K562 (cell line): ENCODE data around the gene OR2AT4. TPM values are rescaled to one million over a fixed set of nuclear protein-coding genes. Genes with fewer than 3 reads are reported as not detected.

Experiments
- BCOR ChIP-seq: fragments of 450-650 bp; IDR thresholded peaks from 2 replicates; pipeline ENCODE4 v1.6.1; 2016
- DEAF1 ChIP-seq: fragments of 450-650 bp; formaldehyde crosslinking; IDR thresholded peaks from 2 replicates; pipeline ENCODE4 v1.4.0; 2020; ENCODE audit warnings: mild to moderate bottlenecking, moderate library complexity
- E4F1 ChIP-seq: fragments of 250-450 bp; sonication (Bioruptor Pico); IDR thresholded peaks from 2 replicates; pipeline ENCODE4 v1.5.0; 2021; ENCODE audit warnings: mild to moderate bottlenecking, borderline replicate concordance
- GATA2 ChIP-seq: sonication (generic); formaldehyde crosslinking; IDR thresholded peaks from 2 replicates; pipeline ENCODE4 v1.4.0; 2020; ENCODE audit warnings: mild to moderate bottlenecking, missing genetic modification reagents
- GATAD2B ChIP-seq: fragments of 450-650 bp; IDR thresholded peaks from 2 replicates; pipeline ENCODE4 v1.6.1; 2017; ENCODE audit warnings: mild to moderate bottlenecking, borderline replicate concordance
- HNRNPLL ChIP-seq: fragments of 200-400 bp; formaldehyde crosslinking; IDR thresholded peaks from 2 replicates; pipeline ENCODE4 v1.6.1; 2017; ENCODE audit warnings: low read length, low read depth, mild to moderate bottlenecking; ENCODE audit not compliant: poor library complexity, severe bottlenecking
- KDM1A ChIP-seq, 2 experiments: fragments of 450-650 bp; IDR thresholded peaks; 2 replicates each; pipeline ENCODE4 v1.6.1; 2016; ENCODE audit warnings: mild to moderate bottlenecking in 2 of 2
- NR2C2 ChIP-seq, 2 experiments: fragments of 200-800 bp in 1 of 2; sonication (Bioruptor generic) in 1 of 2; sonication (generic) in 1 of 2; formaldehyde crosslinking in 1 of 2; IDR thresholded peaks; 2 replicates each; pipeline versions ENCODE4 v1.6.1 to v1.8.0; 2016 to 2022; ENCODE audit warnings: mild to moderate bottlenecking in 1 of 2, missing compliant biosample characterization in 1 of 2, missing genetic modification characterization in 1 of 2, missing genetic modification reagents in 1 of 2
- RAD51 ChIP-seq: fragments of 450-650 bp; IDR thresholded peaks from 2 replicates; pipeline ENCODE4 v1.7.1; 2016; ENCODE audit warnings: low read depth, mild to moderate bottlenecking, borderline replicate concordance
- REST ChIP-seq, 2 experiments: fragments of 450-650 bp; formaldehyde crosslinking in 1 of 2; IDR thresholded peaks; 2 replicates each; pipeline versions ENCODE4 v1.4.0 to v1.6.1; 2014 to 2020; ENCODE audit warnings: mild to moderate bottlenecking in 2 of 2, borderline replicate concordance in 1 of 2, low read depth in 1 of 2
- SMC3 ChIP-seq: conservative IDR thresholded peaks from 2 replicates; pipeline ENCODE4 v1.6.1; 2011; ENCODE audit warnings: low read depth, low read length, improper control_type of control experiment; ENCODE audit not compliant: insufficient read depth
- SRF ChIP-seq, 2 experiments: fragments of 250-450, 450-650 bp in 1 of 2; sonication (Bioruptor Pico) in 1 of 2; sonication (generic) in 1 of 2; formaldehyde crosslinking; IDR thresholded peaks; 2 replicates each; pipeline versions ENCODE4 v1.5.0 to v1.5.1; 2020 to 2022; ENCODE audit warnings: mild to moderate bottlenecking in 1 of 2, missing genetic modification reagents in 1 of 2
- ZNF696 ChIP-seq: fragments of 250-450 bp; sonication (Bioruptor Pico); conservative IDR thresholded peaks from 2 replicates; pipeline ENCODE4 v1.4.0; 2020; ENCODE audit warnings: mild to moderate bottlenecking, moderate library complexity
- polyA plus RNA-seq, 8 experiments: library from polyadenylated mRNA; depleted of rRNA in 4 of 8; stranded (reverse) in 5 of 8; unstranded in 3 of 8; fragments of >200 nt; fragmentation: Nextera tagmentation in 2 of 8; fragmentation: Illumina TruSeq in 1 of 8; extraction: Ambion mirVana in 2 of 8; extraction: Trizol in 1 of 8; gene quantifications; 2 replicates each; pipeline versions ENCODE4 v1.2.1 to v1.2.3, GENCODE V29; 2011 to 2014; ENCODE audit warnings: inconsistent platforms in 1 of 8, missing spikeins in 1 of 8
- total RNA-seq, 7 experiments: library from RNA; depleted of rRNA in 6 of 7; stranded (reverse); fragments of >200 nt in 6 of 7; fragmentation: Illumina TruSeq in 2 of 7; extraction: Trizol in 2 of 7; gene quantifications; 2 replicates each; pipeline versions ENCODE4 v1.2.1 to v1.2.3, GENCODE V29; 2011 to 2021; ENCODE audit warnings: low replicate concordance in 1 of 7

The OR2AT4 gene
- total and polyA plus RNA-seq, 9 of the 15 experiments (the other 6 are each of a cell fraction or from before 2014, with no cell fraction given), result 0.86 to 3.1 (median 2.0) TPM

DNA sequence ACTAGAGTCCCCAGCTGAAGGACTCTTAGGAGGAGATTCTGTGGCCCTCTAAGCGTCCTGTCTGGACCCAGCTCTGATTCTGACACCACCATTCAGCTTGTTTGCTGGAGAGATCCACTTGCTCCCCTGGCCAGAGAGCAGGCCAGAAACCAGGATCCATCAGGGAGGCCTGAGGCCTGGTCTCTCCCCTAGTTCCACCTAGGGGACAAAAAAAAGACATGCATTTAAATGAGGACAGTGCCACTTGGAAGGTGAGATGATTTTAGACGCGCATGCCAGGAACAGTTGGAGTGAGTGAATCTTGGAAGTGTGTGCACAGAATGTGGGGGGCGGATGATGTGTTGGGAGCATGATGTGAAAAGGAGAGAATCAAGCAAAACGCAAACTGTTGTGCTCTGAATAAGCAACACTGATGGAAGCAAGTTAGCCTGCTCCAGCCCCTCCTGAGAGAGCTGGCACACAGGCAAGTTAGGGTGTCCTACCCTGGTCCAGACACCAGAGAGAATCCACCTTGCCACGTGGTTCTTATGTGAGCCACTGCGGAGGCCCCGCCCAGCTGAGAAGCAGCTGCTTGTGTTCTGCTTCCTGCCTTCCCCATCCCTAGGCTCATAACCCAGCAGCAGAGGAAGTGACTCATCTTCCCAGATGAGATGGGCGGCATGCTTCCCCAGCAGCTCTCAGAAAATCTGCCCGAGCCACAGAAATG lies 46.2 kb upstream of the OR2AT4 start (continued):
- TF ChIP-seq HNRNPLL (no peak), REST (IDR thresholded peaks at IDR 0.05; ENCODE audit: borderline replicate concordance) (peak; percentile 40; the same call in 1 of the 2 replicates), REST (CRISPR knock-in tag; IDR thresholded peaks at IDR 0.05; ENCODE audit: low read depth) (no peak), SRF (CRISPR knock-in tag; IDR thresholded peaks at IDR 0.05) (peak in 1 of 2 experiments; percentile 61; a peak in 1 of 4 replicates), RAD51 (peak; percentile 60), DEAF1 (CRISPR knock-in tag) (no peak), SMC3 (no peak), GATAD2B (no peak), NR2C2 (CRISPR knock-in tag; IDR thresholded peaks at IDR 0.05) (no peak), NR2C2 (tag; IDR thresholded peaks at IDR 0.05) (peak; percentile 48; the same call in 1 of the 2 replicates), BCOR (no peak), E4F1 (no peak), ZNF696 (CRISPR knock-in tag) (no peak), GATA2 (CRISPR knock-in tag) (no peak), KDM1A (IDR thresholded peaks at IDR 0.05) (peak in 1 of 2 experiments; percentile 57; a peak in 1 of 4 replicates)
